Thymus (tissue), 11 donors: Measurements from ENCODE around the gene ADAMTS2. TPM values are rescaled to one million over a fixed set of nuclear protein-coding genes. Genes with fewer than 3 reads are reported as not detected.

ENCODE experiments used
- DNase-seq, 9 donors: peaks; one replicate each; pipeline ENCODE4 v3.0.0-alpha.2; 2013; ENCODE audit warnings: low spot score in 9 of 9, low read depth in 6 of 9, missing footprints in 1 of 9
- H3K27ac ChIP-seq, 2 donors: one replicate each; pipeline ENCODE4 v1.5.1; 2013; ENCODE audit warnings: control low read depth in 1 of 2, low read depth in 1 of 2, low read length in 1 of 2, mild to moderate bottlenecking in 1 of 2, moderate library complexity in 1 of 2
- H3K27me3 ChIP-seq, 2 donors: one replicate each; pipeline ENCODE4 v1.5.1; 2013; ENCODE audit warnings: low read length in 1 of 2; ENCODE audit not compliant: control insufficient read depth in 2 of 2, insufficient read depth in 1 of 2
- H3K36me3 ChIP-seq, 2 donors: one replicate each; pipeline ENCODE4 v1.5.1; 2013; ENCODE audit warnings: low read length in 1 of 2, mild to moderate bottlenecking in 1 of 2, moderate library complexity in 1 of 2; ENCODE audit not compliant: control insufficient read depth in 2 of 2, insufficient read depth in 2 of 2
- H3K4me1 ChIP-seq, 2 donors: one replicate each; pipeline ENCODE4 v1.5.1; 2013; ENCODE audit warnings: low read length in 2 of 2; ENCODE audit not compliant: control insufficient read depth in 2 of 2, insufficient read depth in 2 of 2
- H3K4me3 ChIP-seq, 2 donors: one replicate each; pipeline ENCODE4 v1.5.1; 2013; ENCODE audit warnings: low read length in 2 of 2, control low read depth in 1 of 2, mild to moderate bottlenecking in 1 of 2
- H3K9me3 ChIP-seq, 2 donors: one replicate each; pipeline ENCODE4 v1.5.1; 2013; ENCODE audit warnings: low read length in 1 of 2, mild to moderate bottlenecking in 1 of 2; ENCODE audit not compliant: control insufficient read depth in 2 of 2, insufficient read depth in 1 of 2
- WGBS: extraction: QIAGEN DNeasy Blood & Tissue Kit; methylation state at CpG from one replicate; pipeline ENCODE4 v1.1.7; 2013; 5-methylcytosine and 5-hydroxymethylcytosine counted together
- polyA plus RNA-seq: library from polyadenylated mRNA; stranded (reverse); fragments of 200-250 nt; gene quantifications from one replicate; pipeline ENCODE4 v1.2.3, GENCODE V29; 2013
- total RNA-seq: library from RNA; stranded (reverse); fragments of 120-200 nt; gene quantifications from one replicate; pipeline ENCODE4 v1.2.4, GENCODE V29; 2013
- donor health status: healthy.

Gene ADAMTS2
- total and polyA plus RNA-seq, 2 donors, result 1.3 to 1.4 TPM

DNA sequence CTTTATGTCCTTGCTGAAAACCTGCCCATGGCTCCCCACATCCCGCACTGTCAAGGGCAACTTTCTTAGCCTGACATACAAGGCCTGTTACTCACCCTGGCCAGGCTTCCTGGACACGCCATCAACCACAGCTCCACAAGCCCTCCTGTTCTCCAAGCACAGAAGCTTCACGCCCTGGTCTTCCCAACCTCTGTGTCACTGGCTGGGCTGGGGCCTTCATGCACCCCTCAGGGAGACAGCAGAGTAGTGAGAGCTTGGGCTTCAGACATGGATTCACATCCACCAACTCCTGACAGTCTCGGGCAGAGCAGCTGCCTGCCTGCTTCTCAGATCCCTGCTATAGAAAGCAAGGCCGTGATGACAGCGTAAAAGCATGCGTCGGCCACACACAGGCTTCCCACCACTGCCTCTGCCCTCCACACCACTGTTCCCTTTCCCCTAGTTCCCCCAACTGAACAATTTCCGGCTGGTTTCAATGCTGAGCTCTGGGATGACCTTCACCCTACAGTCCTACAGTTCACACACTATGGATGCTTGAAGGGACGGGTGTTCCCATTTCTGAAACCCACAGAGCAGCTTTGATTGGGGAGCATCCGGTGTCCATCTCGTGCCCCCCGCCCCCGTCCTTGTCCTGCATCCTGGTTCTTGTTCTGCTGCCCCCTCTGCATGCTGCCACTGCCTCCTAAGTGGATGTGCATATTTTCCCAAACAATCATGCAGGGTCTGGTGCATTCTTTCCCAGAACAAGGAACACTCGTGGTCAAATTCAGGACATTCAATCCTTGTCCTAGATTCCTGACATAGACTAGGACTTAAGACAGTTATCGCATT, 33.4 kb upstream of the ADAMTS2 start:
- no peaks in the 10 kb centered on the region for H3K4me1 ChIP-seq
- WGBS, result 84% methylated on average over 16 of the region's 16 CpGs
- H3K36me3 ChIP-seq, result no peaks in the 10 kb centered on the region
- H3K27ac ChIP-seq, result no peak overlapping the region
- no peaks in the 10 kb centered on the region for H3K9me3 ChIP-seq
- H3K4me3 ChIP-seq, result no peak overlapping the region
- no peaks in the 10 kb centered on the region for H3K27me3 ChIP-seq
- DNase-seq, result no peak

DNA sequence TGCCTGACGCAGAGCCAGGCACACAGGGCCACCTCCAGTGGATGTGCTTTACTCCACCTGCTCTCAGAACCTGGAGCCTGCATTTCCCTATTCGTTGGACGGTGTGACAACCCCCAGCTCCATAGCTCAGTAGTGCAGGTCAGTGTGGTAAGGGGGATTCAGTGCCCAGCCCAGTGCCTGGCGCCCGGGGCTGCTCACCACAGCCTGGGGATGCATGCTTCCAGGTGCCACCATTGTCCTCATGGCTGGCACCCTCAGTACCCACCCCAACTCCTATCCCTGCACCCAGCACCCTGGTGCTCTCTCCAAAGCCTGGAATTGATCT, 32.8 kb upstream of the ADAMTS2 start:
- H3K27ac ChIP-seq, result no peak overlapping the region
- DNase-seq, result no peak
- WGBS, result 97% methylated on average over 5 of the region's 5 CpGs

DNA sequence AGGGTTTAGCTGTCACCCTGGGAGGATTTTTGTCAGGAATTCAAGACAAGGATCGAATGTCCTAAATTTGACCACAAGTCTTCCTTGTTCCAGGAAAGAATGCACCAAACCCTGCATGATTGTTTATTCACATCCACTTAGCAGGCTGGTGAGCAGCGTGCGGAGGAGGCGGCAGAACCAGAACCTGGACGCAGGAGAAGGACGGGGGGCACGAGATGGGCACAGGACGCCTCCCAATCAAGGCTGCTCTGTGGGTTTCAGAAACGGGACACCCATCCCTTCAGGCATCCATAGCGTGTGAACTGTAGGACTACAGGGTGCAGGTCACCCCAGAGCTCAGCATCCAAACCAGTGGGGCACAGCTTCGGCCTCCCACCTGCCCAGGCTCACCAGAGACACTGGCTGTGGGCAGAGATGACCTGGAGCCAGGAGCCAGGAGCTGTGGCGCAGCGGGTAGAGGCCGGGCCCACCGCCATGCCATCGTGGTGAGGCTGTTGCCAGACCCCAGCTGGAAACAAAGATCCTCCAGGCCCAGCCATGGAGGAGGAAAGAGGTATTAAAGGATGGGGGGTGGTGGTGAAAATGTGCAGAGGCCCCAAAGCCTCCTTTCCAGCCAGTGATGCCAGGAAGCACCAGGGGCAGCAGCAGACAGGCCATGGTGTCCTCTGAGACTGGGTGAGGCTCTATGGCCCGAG, 32.3 kb upstream of the ADAMTS2 start:
- no peak overlapping the region for H3K4me3 ChIP-seq
- no peaks in the 10 kb centered on the region for H3K27me3 ChIP-seq
- H3K4me1 ChIP-seq, result no peaks in the 10 kb centered on the region
- no peaks in the 10 kb centered on the region for H3K9me3 ChIP-seq
- H3K27ac ChIP-seq, result no peak overlapping the region
- no peaks in the 10 kb centered on the region for H3K36me3 ChIP-seq
- DNase-seq, result no peak
- 92% methylated on average over 17 of the region's 17 CpGs for WGBS

More for the DNA sequence above, 32.8 kb upstream of the ADAMTS2 start:
- Histone ChIP-seq H3K36me3 (no peaks in the 10 kb centered on the region), H3K27me3 (no peaks in the 10 kb centered on the region), H3K4me3 (no peak overlapping the region), H3K9me3 (no peaks in the 10 kb centered on the region), H3K4me1 (no peaks in the 10 kb centered on the region)

DNA sequence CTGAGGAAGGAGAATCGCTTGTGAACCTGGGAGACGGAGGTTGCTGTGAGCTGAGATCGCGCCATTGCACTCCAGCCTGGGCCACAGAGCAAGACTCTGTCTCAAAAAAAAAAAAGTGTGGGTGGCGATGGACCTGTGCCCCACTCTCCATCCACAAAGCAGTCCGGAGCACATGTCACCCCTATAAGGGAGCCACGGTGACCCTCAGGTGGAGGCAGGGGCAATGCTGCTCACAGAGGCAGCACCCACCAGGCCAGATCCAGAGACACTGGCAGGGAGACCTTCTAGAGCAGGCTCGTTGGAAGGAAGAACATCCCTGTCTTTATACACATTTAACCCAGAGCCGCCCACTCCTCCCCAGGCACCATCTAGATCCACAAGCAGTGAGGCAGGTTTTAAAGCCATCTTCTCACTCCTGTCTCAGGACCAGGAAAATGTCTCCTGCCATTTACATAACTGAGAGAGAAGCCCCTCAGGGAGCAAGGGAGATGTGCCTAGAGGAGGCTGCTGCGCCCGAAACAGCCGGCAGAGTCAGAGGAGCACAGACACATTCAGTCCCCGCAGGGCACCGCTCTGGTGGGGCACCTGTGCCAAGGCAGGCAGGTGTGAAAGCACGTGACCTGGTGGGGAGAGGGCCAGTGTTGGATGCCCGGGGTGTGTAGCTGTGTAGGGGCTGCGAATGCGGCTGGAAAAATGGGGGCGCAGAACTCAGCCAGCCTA, 31.6 kb upstream of the ADAMTS2 start:
- Histone ChIP-seq H3K36me3 (no peaks in the 10 kb centered on the region), H3K4me1 (no peaks in the 10 kb centered on the region), H3K27me3 (no peaks in the 10 kb centered on the region), H3K4me3 (no peak overlapping the region), H3K27ac (no peak overlapping the region), H3K9me3 (no peaks in the 10 kb centered on the region)
- no peak for DNase-seq
- WGBS, result 90% methylated on average over 19 of the region's 19 CpGs

DNA sequence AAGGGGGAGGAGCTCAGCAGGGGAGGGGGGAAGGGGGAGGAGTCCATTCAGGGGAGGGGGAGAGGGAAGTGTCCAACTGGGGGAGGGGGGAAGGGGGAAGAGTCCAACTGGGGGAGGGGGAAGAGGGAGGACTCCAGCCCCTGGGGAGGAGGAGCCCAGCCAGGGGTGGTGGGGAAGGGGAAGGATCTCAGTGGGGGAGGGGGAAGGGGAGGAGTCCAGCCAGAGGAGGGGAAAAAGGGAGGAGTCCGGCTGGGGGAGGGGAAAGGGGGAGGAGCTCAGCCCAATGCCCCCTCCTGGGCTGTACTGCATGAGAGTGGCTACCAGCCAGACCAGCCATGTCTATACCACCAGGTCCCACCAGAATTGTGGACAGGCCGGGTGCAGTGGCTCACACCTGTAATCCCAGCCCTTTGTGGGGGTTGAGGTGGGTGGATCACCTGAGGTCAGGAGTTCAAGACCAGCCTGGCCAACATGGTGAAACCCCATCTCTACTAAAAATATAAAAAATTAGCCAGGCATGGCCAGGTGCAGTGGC, 30.6 kb upstream of the ADAMTS2 start:
- WGBS, result 87% methylated on average over 2 of the region's 2 CpGs
- no peaks in the 10 kb centered on the region for H3K4me1 ChIP-seq
- no peak overlapping the region for H3K27ac ChIP-seq
- no peaks in the 10 kb centered on the region for H3K36me3 ChIP-seq
- H3K9me3 ChIP-seq, result no peaks in the 10 kb centered on the region
- no peak overlapping the region for H3K4me3 ChIP-seq
- H3K27me3 ChIP-seq, result no peaks in the 10 kb centered on the region
- no peak for DNase-seq

DNA sequence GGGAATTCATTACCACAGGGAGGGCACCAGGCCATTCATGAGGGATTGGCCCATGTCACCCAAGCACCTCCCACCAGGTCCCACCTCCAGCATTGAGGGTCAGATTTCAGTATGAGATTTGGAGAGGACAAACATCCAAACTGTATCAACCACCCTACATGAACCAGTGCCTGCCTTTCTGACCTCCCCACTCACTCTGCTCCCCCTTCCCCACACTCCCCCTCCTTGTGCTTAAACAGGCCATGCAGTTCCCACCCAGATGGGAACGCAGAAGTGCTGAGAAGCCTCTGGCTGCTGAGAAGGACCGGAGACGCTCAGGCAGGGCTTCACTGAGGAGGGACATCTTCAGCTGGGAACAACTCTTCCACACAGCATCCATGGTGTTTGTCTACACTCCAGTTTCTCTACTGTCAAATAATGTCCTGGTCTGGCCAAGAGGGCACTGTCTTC, 30.0 kb upstream of the ADAMTS2 start:
- DNase-seq, result no peak
- WGBS, result 83% methylated on average over 3 of the region's 3 CpGs
- H3K9me3 ChIP-seq, result no peaks in the 10 kb centered on the region
- H3K27ac ChIP-seq, result no peak overlapping the region
- no peaks in the 10 kb centered on the region for H3K4me1 ChIP-seq
- H3K36me3 ChIP-seq, result no peaks in the 10 kb centered on the region
- H3K27me3 ChIP-seq, result no peaks in the 10 kb centered on the region
- no peak overlapping the region for H3K4me3 ChIP-seq

DNA sequence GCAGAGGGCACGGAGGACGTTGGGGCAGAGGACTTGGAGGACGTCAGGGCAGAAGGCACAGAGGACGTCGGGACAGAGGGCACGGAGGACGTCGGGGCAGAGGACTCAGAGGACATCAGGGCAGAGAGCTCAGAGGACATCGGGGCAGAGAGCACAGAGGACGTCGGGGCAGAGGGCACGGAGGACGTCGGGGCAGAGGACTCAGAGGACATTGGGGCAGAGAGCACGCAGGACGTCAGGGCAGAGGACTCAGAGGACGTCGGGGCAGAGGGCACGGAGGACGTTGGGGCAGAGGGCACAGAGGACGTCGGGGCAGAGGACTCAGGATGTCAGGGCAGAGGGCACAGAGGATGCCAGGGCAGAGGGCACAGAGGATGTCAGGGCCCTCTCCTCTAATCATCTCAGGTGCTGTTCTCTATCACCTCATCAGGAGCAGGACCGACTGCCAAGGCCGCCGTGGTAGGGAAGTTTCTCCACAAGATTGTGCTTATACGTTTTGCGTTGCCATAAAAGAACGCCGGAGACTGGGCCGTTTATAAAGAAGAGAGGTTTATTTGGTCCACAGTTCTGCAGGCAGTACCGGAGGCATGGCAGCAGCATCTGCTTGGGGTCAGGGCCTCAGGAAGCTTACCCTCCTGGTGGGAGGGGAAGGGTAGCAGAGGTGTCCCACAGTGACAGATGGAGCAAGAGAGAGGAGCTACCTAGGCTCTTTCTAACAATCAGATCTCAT, 29.4 kb upstream of the ADAMTS2 start:
- Histone ChIP-seq H3K4me3 (no peak overlapping the region), H3K4me1 (no peaks in the 10 kb centered on the region), H3K27ac (no peak overlapping the region), H3K36me3 (no peaks in the 10 kb centered on the region), H3K27me3 (no peaks in the 10 kb centered on the region), H3K9me3 (no peaks in the 10 kb centered on the region)
- WGBS, result 94% methylated on average over 31 of the region's 31 CpGs
- no peak for DNase-seq

DNA sequence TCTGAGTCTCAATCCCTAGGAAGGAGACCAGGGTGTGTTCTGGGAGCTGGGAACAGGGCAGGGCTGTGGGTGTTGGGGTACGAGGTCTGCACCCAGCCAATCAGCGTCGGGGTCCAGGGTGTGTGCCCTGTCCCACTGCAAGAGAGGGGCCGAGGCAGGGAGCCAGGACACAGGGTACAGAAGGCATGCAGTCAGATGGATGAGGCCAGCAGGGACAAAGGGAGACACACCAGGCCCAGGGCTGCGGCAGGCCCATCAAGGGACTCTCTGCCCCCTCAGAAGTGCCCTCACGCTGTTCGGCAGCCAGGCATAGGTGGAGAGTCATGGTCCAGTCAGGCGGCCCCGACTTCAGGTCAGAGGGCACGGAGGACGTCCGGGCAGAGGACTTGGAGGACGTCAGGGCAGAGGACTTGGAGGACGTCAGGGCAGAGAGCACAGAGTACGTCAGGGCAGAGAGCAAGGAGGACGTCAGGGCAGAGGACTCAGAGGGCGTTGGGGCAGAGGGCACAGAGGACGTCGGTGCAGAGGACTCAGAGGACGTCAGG, 28.8 kb upstream of the ADAMTS2 start:
- DNase-seq, result no peak
- 93% methylated on average over 20 of the region's 20 CpGs for WGBS

More for the DNA sequence above, 28.8 kb upstream of the ADAMTS2 start:
- H3K36me3 ChIP-seq, result no peaks in the 10 kb centered on the region
- H3K9me3 ChIP-seq, result no peaks in the 10 kb centered on the region
- no peak overlapping the region for H3K4me3 ChIP-seq
- no peaks in the 10 kb centered on the region for H3K4me1 ChIP-seq
- no peak overlapping the region for H3K27ac ChIP-seq
- no peaks in the 10 kb centered on the region for H3K27me3 ChIP-seq
